ENCODE results near the gene CAB39L. TPM values are rescaled to one million over a fixed set of nuclear protein-coding genes. Genes with fewer than 3 reads are reported as not detected.

The CAB39L gene
- total RNA-seq, 1 experiment from 2014 or later, result 6.6 TPM

DNA sequence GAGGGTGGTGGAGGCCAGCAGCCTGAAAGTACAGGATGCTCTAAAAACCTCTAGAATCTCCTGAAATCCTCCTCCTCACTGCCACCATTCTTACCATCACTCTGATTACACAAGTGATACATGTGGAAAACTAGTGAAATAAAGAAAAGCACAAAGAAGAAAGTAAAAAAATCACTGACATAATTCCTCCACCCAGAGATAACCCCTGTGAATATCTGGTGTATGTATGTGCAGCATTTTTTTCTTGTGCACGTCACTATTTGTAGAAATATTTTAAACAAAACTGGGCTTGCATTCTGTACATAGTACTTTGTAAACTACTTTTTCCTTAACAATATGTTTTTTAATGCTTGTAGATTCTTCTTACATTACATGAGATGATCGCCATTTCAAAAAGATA lies 122.9 kb downstream of the CAB39L start:
- no peak overlapping the region for H3K27ac ChIP-seq (ENCODE audit: low read length)
- no peak overlapping the region for H3K4me3 ChIP-seq (ENCODE audit: low read depth in 2 of 2, low read length in 2 of 2)
- no peaks in the 10 kb centered on the region for H3K27me3 ChIP-seq (ENCODE audit: control insufficient read depth, insufficient read depth, low read length)
- no peaks in the 10 kb centered on the region for H3K9me3 ChIP-seq (ENCODE audit: control insufficient read depth, insufficient read depth, low read depth, low read length)
- ChIA-PET CTCF (no interaction called here), POLR2A (interaction anchor here (0.6 kb wide), 1 partner anchor 43 kb away, joined by 7 read pairs; no protein-coding TSS in a partner anchor)
- no peaks in the 10 kb centered on the region for H3K36me3 ChIP-seq (ENCODE audit: control insufficient read depth, insufficient read depth, low read length)
- ATAC-seq (no peak), DNase-seq (ENCODE audit: low read depth, low spot score) (no peak)
- TF ChIP-seq POLR2AphosphoS5 (IDR thresholded peaks at IDR 0.05; ENCODE audit: low read depth, low read length) (no peak), TCF7L2 (IDR thresholded peaks at IDR 0.05; ENCODE audit: low read depth, low read length) (no peak), SIN3A (IDR thresholded peaks at IDR 0.05; ENCODE audit: borderline replicate concordance, insufficient read depth, low read depth, low read length) (no peak)
- TF ChIP-seq, protein P1, sequence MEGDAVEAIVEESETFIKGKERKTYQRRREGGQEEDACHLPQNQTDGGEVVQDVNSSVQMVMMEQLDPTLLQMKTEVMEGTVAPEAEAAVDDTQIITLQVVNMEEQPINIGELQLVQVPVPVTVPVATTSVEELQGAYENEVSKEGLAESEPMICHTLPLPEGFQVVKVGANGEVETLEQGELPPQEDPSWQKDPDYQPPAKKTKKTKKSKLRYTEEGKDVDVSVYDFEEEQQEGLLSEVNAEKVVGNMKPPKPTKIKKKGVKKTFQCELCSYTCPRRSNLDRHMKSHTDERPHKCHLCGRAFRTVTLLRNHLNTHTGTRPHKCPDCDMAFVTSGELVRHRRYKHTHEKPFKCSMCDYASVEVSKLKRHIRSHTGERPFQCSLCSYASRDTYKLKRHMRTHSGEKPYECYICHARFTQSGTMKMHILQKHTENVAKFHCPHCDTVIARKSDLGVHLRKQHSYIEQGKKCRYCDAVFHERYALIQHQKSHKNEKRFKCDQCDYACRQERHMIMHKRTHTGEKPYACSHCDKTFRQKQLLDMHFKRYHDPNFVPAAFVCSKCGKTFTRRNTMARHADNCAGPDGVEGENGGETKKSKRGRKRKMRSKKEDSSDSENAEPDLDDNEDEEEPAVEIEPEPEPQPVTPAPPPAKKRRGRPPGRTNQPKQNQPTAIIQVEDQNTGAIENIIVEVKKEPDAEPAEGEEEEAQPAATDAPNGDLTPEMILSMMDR (IDR thresholded peaks at IDR 0.05), result no peak
- TF ChIP-seq, protein P2, sequence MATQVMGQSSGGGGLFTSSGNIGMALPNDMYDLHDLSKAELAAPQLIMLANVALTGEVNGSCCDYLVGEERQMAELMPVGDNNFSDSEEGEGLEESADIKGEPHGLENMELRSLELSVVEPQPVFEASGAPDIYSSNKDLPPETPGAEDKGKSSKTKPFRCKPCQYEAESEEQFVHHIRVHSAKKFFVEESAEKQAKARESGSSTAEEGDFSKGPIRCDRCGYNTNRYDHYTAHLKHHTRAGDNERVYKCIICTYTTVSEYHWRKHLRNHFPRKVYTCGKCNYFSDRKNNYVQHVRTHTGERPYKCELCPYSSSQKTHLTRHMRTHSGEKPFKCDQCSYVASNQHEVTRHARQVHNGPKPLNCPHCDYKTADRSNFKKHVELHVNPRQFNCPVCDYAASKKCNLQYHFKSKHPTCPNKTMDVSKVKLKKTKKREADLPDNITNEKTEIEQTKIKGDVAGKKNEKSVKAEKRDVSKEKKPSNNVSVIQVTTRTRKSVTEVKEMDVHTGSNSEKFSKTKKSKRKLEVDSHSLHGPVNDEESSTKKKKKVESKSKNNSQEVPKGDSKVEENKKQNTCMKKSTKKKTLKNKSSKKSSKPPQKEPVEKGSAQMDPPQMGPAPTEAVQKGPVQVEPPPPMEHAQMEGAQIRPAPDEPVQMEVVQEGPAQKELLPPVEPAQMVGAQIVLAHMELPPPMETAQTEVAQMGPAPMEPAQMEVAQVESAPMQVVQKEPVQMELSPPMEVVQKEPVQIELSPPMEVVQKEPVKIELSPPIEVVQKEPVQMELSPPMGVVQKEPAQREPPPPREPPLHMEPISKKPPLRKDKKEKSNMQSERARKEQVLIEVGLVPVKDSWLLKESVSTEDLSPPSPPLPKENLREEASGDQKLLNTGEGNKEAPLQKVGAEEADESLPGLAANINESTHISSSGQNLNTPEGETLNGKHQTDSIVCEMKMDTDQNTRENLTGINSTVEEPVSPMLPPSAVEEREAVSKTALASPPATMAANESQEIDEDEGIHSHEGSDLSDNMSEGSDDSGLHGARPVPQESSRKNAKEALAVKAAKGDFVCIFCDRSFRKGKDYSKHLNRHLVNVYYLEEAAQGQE (IDR thresholded peaks at IDR 0.05; ENCODE audit: insufficient read depth in 1 of 2, low read depth in 2 of 2, low read length in 1 of 2), result no peak
- no TSS peak for BruUV-seq (replicated peaks)
- intact Hi-C loops (cut with micrococcal nuclease; ENCODE audit: unreplicated experiment), result no loop called here
- in situ Hi-C loops (cut with HindIII; ENCODE audit: low pct_unique_long_range_greater_than_20kb, low sequenced_read_pairs), result no loop called here
- H3K4me1 ChIP-seq (ENCODE audit: control insufficient read depth, insufficient read depth, low read length), result no peaks in the 10 kb centered on the region

DNA sequence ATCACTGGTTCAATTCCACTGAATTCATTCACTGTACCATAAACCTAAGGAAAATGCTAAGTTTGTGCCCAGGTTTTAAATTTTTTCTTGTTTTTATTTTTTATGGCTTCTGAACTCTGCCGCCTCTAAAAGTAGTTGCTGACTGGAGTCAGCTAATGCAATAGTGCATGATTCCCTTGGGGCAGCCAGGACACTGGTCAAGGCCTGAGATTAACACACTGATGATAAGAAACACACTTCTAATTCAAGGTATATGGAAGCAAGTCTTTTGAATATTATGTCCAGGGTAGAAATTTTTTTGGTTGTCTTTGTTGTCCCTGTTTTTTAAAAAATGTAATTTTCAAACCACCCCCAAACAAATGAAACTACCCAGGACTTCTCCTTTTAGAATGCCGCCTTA lies 123.9 kb downstream of the CAB39L start:
- intact Hi-C loops (cut with micrococcal nuclease; ENCODE audit: unreplicated experiment) (no loop called here), in situ Hi-C loops (cut with HindIII; ENCODE audit: low pct_unique_long_range_greater_than_20kb, low sequenced_read_pairs) (no loop called here)
- POLR2A ChIA-PET, result no interaction called here
- TF ChIP-seq, protein P1 (IDR thresholded peaks at IDR 0.05), result no peak
- TF ChIP-seq POLR2AphosphoS5 (IDR thresholded peaks at IDR 0.05; ENCODE audit: low read depth, low read length) (no peak), SIN3A (IDR thresholded peaks at IDR 0.05; ENCODE audit: borderline replicate concordance, insufficient read depth, low read depth, low read length) (no peak), TCF7L2 (IDR thresholded peaks at IDR 0.05; ENCODE audit: low read depth, low read length) (no peak)
- TF ChIP-seq, protein P2 (IDR thresholded peaks at IDR 0.05; ENCODE audit: insufficient read depth in 1 of 2, low read depth in 2 of 2, low read length in 1 of 2), result no peak
- H3K27me3 ChIP-seq (ENCODE audit: control insufficient read depth, insufficient read depth, low read length), result no peaks in the 10 kb centered on the region
- no peak for ATAC-seq
- H3K9me3 ChIP-seq (ENCODE audit: control insufficient read depth, insufficient read depth, low read depth, low read length), result no peaks in the 10 kb centered on the region
- H3K36me3 ChIP-seq (ENCODE audit: control insufficient read depth, insufficient read depth, low read length), result no peaks in the 10 kb centered on the region
- DNase-seq (ENCODE audit: low read depth, low spot score), result no peak
- no peaks in the 10 kb centered on the region for H3K4me1 ChIP-seq (ENCODE audit: control insufficient read depth, insufficient read depth, low read length)
- CTCF ChIA-PET, result no interaction called here
- BruUV-seq (replicated peaks), result no TSS peak
- H3K27ac ChIP-seq (ENCODE audit: low read length), result no peak overlapping the region
- H3K4me3 ChIP-seq (ENCODE audit: low read depth in 2 of 2, low read length in 2 of 2), result no peak overlapping the region

All from Panc1 (cell line).